ENCODE data around the gene GNAI2.

Gene GNAI2

DNA sequence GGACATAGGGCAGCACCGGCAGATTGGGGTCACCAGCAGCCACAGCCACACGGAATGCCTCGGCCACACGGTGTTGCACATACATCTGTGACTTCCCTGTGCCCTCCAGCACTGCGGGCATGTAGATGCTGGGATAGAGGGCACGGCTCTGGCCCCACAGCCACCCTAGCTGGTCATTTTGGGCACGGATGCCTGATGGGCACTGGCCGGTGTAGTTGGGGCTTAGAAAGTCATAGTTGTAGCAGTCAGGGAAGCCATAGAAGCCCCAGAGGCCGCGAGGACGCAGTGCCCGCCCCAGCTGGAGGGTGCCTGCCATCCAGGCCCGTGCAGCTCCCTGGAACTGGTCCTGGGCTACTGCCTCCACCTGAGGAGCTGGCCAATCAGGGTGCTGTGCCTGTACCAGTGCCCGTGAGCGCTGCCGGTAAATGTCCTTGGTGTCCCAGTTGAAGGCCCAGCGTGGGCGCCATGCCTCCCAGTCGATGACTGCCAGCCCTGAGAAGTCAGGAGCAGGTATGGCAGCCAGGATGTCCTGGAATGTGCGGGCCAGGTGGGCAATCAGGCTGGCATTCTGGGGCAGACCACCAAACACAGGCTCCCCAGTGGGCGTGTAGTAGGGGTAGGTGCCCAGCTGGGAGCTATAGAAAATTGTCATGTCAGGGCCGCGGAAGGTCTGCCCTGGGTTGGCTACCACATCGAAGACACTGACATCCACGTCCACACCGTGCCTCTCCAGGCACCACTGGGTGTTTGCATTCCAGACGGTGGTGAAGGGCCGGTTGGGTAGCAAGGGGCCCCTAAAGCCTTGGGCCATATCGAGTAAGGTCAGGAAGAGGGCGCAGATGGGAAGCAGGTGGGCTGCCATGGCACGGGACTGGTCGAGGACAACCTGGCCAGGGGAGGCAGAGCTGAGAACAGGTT lies 66.3 kb downstream of the GNAI2 start:
- no peak for DNase-seq

DNA sequence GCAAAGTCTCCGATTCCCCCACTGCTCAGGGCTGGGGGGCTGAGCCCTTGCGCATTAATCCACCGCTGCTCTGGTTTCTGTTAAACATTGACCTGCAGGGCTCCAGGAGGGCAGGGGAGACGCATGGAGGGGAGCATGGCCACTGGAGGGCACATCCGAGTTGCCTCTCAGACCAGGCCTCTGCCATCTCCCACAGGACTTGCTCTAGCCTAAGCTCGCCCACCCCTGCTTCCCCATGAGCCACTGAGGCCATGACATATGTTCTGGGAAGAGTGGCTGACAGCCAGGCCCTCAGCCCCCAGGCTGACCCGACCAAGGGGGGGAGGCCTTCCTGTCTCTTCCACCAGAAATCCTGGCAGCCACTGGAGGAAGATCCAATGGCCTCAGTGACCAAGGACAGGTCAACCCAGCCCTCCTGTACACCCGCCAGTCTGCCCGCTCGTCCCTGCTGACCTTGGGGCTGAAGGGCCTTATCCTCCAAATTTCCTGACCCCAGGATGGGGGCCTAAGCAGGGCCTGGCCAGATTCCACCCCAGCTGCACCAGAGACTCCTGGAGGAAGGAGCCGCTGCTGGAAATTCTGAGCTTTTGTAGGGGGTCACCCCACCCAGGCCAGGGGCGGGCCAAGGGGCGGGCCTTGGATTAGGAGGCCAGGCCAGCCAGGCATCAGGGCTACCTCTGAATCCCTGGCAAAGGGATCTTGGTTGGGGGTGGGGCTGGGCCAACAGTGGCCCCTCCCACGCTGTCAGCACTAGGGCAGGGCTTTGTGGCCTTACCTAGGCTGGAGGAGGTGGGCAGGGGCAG lies 67.2 kb downstream of the GNAI2 start, which contains the start of gene HYAL1:
Gene HYAL1, minus strand, starts transcription at position 562 of the 803 bp plus-strand sequence. CDS start 618 bp downstream, outside the sequence.
- DNase-seq = no peak

- DNase-seq = no peak
Measured at GRCh38 chr3:50304601-50305000, 68.6 kb downstream of the GNAI2 start.

All from GF-D8 (cell line).